HG03571 (cell line): ENCODE measurements around the gene PARP6.
A peak's percentile ranks its signal among the peaks of the same experiment; 100 is the strongest.

Source experiments
- ATAC-seq: cut with Tn5 transposase; IDR thresholded peaks from one replicate; pipeline ENCODE4 v1.9.1; 2021; ENCODE audit not compliant: unreplicated experiment

PARP6 gene, protein sequence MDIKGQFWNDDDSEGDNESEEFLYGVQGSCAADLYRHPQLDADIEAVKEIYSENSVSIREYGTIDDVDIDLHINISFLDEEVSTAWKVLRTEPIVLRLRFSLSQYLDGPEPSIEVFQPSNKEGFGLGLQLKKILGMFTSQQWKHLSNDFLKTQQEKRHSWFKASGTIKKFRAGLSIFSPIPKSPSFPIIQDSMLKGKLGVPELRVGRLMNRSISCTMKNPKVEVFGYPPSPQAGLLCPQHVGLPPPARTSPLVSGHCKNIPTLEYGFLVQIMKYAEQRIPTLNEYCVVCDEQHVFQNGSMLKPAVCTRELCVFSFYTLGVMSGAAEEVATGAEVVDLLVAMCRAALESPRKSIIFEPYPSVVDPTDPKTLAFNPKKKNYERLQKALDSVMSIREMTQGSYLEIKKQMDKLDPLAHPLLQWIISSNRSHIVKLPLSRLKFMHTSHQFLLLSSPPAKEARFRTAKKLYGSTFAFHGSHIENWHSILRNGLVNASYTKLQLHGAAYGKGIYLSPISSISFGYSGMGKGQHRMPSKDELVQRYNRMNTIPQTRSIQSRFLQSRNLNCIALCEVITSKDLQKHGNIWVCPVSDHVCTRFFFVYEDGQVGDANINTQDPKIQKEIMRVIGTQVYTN

DNA sequence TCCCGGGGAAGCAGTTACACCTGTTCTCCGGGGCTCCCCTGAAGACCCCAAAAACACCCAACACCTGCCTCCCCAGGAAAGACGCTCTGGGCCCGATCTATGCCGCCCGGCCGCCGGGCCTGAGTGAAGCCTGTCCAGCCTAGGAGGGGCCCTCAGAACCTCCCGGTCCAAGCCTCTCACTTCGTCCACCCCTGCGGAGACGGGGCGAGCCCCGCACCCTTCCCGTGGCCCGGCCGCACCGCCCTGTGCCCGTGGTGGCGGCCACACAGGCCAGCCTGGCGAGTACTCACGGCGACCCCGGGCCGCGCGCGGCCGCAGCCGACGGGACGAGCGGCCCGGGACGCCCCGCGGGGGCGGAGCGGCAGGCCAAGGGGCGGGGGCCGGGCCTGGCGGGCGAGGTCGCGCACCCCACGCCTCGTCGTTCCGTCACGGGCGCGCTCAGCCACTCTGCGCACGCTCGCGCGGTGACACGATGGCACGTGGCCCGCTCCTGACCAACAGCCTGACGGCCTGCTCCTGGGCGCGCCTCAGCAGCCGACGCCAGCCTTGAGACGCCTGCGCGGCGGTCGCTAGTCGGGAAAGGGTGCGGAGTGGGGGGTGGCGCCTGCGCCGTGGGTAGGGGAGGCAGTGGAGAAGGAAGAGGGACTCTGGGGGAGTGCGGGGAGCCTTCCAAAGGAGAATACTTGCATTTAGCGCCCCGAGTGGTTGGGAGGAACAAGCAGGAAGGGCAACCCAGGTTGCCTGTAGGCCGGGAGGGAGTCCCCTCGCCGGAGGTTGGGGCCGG lies at the start of gene PARP6:
PARP6 (minus strand) TSS at position 342 of the 784 bp plus-strand sequence. CDS start 5,077 bp downstream, outside the sequence.
- ATAC-seq: peak; percentile 95

DNA sequence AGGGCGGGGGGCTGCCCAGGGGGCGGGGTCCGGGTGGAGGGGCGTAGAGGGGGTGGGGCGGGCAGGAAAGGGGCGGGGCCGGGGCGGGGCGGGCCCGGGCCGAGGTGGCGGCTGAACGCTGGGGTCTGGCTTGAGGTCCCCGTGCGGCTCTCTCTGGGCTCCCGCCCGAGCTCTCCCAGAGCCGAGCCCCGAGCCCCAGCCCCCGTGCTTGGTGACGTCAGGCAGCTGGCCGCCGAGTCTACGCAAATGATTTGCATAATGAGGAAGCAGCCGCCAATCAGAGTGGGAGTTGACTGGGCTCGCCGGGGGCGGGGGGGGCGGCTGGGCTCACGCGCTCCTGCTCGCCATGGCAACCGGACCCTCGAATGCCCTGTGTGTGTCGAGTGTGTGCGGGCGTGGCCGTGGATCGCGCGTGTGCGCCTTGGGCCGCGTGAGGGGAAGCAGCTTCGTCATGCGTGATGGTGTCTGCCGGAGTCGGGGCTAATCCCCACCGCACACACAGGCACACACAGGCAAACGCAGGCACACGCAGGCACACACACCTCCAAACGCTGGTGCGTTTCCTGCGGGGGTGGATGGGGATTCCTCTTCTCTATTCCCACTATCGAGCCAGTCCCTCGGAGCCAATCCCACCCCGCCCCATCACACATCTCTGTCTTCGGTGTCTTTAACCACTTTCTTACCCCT lies 47.8 kb upstream of the PARP6 start, which contains the start of gene CELF6:
CELF6 (minus strand) TSS at position 173 of the 687 bp plus-strand sequence. CDS start 283 bp downstream, outside the sequence.
- ATAC-seq: no peak

DNA sequence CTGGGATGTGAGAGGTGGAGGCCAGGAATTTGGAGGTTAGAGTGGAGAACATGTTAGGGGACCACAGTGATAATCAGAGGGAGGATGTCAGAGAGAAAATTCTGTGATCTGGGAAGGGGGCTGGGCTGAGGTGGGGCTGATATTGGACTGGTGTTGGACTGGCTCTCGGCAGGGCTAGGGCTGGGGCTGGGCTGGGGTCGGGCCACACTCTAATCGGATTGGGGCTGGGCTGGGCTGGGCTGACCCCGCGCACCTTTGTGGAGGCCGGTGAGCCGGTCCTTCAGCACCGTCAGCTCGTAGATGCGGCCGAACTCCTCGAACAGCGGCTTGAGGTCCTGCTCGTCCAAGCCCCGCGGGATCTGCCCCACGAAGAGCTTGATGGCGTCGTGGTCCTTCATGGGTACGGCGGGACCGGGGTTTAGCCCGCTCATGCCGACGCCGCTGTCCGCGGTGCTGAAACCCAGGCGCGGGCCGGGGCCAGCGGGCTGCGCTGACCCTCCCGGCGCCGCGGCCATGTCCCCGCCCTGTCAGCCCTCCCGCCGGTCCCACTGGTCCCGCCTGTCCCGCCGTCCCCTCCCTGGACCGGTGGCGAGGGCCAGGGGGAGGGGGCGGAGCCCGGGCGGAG lies 47.1 kb upstream of the PARP6 start:
- ATAC-seq: no peak

DNA sequence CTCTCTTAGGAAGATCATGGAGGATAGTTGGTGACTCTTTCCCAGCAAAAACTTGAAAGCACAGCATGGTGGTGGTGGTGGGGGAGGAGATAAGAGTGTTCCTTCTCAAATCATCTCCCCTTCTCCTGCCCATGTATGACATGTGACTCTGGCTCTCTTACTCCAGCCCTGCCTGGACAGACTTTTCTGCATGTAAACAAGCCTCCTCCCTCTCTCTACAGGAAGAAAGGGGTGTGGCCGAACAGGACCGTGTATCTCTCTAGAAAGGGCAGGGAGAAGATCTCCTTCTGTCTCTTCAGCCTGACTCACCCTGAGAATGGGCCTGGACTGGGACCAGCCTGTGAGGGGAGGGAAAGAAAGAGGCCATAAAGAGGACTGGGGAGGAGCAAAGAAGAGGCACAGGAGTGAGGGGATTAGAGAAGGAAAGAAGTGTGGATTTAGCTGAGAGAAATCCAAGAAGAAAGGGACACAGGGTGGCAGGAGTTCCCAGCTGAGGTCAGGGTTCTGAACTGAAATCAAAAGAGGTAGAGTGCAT lies 46.1 kb upstream of the PARP6 start:
- ATAC-seq: no peak

DNA sequence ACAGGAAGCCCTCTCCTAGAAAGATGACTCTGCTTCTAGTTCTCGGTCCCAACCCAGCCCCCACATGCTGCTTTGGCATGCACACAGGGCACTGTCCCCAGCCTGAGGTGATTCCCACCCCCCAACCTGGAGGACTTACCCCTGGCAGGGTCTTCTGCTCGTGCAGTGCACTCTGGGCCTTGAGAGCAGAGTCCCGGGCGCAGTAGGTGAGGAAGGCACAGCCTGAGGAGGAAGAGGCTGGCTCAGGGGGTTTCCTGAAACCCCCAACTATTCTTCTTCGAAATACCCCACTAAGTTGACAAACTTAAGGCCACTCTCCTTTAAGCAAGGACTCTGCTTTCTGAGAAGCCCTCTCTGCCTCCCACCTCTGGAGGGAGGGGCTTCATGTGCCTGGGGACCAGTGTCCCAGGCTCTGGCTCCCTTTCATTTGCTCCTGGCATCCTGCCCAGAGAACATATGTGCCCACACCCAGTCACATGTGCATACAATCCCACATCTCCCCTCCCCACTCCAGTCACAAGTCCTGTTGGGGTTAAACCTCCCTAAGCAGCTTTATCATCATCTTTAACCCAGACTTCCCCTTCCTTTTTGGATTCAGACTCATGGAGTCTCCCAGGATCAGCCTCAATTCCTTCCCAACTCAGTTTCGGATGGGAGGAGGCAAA lies 43.5 kb upstream of the PARP6 start:
- no peak for ATAC-seq

DNA sequence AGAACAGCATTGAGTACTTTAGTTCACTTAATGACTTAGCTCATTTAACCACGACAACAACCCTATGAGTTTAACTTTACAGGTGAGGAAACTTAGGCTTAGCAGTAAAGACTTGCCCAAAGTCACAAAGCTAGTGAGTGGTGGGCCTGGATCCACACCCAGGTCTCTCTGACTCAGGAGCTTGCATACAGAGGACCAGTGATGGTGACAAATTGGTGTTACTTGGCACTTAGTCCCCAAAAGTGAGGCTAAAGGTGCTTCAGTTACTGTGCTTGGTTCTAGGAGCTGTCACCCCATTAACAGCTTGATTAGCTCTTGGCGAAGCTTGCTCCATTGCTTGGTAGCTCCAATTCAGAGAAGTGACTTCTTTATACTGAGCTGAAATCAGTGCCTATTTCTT lies 41.5 kb upstream of the PARP6 start:
- ATAC-seq: no peak

DNA sequence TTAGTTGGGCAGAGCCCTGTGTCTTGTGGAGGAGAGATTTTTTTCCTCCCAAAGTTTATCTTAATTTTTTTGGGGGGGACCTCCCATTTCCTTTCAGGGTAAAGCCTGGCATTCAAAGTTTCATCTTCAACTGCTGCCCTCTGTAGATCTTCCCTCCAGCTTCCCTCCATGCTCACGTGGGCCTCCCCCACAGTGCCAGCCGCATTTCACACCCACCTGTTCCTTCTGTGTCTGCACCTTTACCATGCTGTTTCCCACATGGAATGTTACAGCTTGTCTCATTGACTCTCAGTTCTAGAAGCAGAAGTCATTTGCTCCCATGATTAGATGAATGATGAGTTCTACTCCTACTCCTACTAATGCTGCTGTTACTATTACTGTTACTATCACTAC lies 41.1 kb upstream of the PARP6 start:
- ATAC-seq: no peak

DNA sequence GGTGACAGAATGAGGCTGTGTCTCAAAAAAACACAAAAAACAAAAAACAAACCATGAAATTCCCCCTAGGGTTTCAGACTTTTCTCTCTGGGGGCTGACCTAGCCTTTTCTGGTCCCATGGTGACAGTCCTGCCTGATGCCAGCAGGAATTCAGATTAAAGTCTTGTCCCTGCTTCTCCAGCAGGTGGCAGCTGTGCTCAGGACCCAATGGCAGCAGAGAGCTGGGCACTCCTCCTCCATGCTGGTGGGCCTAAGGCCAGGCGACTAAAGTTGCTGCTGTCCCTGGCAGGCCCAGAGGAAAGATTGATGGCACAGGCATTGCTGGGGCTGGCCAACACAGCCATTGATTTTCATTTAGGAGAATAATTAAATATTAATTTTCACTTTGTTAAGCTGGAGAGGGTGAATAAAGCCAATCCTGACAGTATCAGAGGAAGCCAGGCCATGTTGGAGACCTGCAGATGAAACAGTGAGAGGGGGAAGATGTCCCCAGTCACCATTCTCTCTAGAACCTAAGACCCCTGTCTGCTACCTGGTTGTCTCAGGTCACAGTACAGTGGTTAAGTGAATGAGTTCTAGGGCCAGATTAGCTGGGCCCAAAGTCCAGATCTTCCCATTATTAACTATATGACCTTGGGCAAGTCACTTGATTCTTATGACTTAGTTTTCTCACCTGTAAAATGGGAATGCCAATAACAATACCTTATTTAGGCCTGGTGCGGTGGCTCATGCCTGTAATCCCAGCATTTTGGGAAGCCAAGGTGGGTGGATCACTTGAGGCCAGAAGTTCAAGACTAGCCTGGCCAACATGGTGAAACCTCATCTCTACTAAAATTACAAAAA lies 40.5 kb upstream of the PARP6 start:
- ATAC-seq: no peak

DNA sequence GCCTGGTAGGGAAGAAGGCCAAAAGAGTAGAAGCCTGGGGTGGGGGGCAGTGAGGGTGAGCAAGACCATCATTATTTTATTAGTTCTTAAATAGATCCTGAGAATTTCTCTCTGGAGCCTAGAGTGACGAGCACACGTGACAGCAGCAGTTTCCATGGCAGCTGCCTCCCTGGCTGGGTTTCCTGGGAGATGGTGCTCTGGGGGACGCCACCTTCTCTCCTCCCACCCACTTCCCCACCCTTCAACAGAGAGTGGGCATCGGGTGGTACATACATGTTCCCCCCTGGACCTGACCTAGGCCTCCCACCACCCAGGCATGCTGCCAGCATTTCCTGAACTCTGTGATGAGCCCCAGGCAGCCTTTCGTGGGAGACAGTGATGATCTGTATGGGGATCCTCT lies 34.7 kb upstream of the PARP6 start:
- ATAC-seq: no peak

DNA sequence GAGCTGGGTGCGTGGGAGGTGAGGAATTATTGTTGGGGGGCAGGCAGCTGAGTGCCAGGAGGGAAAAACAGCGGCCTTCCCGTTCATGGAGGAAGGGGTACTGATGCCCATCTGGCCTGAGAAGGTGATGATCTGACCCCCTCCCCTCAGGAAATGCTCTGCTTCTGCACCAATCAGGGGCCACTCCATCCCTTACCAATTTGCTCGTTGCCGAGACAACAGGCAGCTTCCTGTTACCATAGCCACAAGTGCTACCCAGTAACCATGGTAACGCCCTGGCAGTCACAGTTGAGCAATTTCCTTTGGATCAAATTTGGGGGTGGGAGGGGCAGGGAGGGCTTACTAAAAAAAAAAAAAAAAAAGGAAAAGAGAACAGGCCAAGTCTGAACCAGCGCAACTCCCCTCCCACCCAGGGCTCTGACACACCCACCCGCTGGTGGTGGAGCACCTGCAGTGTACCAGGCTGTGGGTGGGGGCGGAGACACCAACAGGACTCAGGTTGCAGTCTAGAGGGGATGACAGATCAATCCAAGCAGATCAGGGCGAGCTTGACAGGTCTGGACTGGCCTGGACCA lies 33.9 kb upstream of the PARP6 start:
- no peak for ATAC-seq

DNA sequence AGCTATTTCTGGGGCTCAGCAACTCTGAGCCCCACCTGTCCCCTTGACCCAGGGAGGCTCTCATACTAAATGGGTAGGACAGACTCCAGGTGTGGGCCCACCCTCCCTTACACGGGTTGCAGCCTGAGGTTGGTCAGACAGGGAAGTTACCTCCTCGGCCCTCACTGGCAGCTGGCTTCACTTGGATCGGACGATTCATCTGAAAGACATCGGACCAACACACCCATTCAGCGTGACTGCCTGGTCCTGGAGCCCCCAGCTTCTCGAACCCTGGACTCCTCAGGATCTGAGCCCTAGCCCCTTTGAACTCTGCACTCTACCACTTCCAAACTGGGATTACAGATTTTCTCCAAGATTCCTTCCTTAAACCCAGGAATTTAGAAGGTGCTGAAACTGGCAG lies 32.2 kb upstream of the PARP6 start:
- ATAC-seq: no peak

DNA sequence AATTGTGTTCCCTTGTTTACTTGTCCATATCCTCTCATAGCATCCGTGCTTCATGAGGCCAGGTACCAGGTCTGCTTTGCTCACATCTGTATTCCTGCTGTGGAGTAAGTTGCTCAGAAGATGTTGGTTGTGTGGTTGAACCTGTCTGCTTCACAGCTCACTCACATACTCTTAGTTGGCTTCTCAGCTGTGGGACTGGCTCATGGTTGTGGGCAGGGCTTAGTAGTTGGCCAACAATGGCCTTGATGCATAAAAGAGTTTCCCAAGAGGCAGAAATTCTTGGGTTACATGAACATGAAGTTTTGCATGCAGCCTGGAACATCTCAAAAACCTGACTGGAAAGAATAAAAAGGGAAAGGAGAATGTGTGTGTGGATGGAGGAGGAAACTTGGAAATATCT lies 30.6 kb upstream of the PARP6 start:
- no peak for ATAC-seq

DNA sequence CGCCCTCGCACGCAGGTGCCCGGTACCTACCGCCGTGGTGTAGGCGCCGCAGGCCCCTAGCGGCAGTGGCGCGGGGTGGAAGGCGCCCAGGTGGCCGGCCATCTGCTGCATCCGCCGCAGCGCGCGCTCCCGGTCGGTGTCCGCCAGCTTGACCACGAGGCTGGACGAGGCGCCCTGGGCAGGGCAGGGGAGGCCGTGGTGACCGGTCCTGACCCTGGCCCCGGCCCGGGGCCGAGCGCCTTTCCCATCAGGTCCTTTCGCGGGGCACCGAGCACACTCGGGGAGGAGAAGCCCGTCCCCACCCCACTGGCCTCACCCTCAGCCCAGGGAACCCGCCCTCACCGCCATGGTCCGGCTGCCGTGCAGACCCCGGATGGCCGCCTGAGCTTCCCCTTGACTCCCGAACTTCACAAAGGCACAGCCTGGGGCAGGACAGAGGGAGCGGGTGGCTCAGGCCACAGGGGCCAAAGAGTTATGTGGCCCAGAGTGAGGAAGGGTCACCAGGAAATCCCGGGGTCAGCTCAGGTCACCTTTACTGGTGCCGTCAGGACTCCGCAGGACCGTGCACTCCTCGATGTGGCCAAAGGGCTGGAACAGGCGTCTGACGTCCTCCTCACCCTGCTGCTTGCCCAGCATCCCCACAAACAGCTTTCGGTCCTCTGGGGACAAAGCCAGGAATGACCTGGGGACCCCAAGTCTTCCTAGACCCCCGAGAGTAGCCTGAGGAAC lies 17.4 kb upstream of the PARP6 start:
- no peak for ATAC-seq

DNA sequence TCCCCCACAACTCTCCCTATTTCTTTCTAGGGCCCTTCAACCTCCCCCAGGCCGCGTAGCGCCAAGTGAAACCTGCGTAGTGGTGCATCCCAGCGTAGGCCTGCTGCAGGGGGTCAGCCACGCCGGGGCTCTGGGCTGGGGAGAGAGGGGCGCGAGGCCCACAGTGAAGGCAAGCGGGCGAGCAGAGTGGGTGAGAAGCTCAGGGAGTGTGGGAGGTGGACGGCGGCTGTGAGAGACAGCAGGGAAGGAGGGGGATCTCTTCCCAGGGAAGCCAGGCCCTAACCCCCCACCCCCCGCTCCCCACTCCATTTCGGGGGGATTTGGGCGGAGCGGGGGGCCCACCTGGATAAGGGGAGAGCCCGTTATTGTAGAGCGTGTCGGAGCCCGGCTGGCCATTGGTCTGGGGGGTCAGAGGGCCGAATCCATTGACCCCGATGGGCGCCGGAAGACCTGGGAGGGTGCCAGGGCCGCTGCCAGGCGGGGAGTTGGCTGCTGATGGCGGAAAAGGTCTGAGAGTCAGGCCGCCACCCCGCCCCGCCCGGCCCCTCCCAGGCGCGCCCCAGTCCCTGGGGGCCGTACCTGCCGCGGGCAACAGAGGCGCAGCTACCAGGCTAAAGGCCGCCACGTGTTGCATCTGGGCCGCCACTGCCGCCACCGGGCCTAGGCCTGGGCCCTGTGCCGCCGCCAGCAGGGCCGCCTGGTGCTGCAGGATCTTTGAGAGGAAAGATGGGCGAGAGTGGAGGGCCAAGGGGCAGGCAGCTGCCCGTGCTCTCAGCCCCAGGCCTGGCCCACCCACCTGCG lies 16.6 kb upstream of the PARP6 start:
- no peak for ATAC-seq

DNA sequence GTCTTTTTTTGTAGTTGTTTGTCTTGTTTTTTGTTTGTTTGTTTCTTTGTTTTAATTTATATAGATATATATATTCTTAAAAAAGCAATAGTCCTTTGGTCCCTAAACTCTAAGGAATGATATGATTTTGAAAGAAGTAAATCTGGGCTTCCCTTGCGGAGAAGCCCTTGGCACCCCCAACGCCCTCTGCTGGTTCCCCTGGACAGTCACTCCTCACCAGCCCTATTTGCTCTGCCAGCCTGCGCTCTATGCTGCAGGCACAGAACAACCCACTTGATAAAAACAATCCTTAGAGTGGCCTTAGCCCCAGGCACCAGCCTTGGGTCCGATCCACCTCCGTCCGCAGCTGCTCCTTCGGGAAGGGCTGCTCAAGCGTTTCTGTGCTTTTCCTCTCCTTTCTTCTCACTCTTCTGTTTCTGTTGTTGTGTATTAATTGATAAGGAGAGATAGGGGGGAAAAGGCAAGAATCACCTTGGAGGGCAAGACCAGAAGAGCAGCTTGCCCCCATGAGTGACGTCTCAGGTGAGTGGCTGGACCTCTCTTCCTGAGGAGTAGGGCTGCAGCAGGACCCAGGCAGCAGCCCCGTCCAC lies 13.7 kb upstream of the PARP6 start:
- no peak for ATAC-seq

DNA sequence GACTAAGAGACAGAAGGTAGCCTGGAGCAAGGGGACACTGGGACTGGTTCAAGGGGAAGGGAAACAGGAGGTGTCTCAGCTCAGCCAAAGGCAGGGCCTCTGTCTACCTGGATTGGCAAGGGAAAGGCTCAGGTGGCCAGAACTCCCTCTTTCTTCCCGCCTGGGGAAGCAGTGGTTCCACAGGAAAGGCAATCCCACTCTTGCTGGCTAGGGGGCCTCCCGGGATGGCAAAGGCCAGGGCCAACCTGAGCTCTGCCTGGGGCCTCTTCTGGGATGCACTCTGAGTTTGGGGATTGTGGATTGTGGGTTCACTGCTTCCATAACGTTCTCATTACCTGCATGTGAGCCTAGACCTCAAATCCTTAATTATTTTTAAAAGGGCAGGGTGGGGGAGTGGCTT lies 13.0 kb upstream of the PARP6 start:
- no peak for ATAC-seq

DNA sequence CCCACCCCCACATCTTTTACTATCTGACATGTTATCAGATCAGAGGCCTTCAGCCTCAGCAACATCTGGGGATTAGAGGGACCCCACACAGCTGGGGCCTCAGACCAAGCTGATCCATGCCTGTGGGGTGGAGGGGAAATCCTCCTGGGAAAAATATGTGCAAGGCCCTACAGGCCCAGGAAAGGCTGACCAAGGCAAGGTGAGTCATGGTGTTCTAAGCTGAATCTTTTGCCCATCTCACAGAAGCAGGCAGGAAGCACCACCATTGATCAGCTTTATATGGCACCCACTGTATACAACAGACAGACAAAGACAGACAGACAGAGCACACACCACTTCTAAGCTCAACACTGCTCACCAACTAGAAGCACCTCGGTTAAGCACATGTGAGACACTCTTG lies 12.4 kb upstream of the PARP6 start:
- ATAC-seq: no peak
